Measurements from ENCODE around the gene PALLD. TPM values are rescaled to one million over a fixed set of nuclear protein-coding genes. Genes with fewer than 3 reads are reported as not detected.
A peak's percentile ranks its signal among the peaks of the same experiment; 100 is the strongest.
"Not testable (repeated sequence)": the region's sequence is repeated elsewhere in the genome, so short reads cannot be mapped to it uniquely, and the experiment has no call there.

PALLD gene
- total and polyA plus RNA-seq, 7 donors: 40.7 to 1,991 (median 1,233) TPM

DNA sequence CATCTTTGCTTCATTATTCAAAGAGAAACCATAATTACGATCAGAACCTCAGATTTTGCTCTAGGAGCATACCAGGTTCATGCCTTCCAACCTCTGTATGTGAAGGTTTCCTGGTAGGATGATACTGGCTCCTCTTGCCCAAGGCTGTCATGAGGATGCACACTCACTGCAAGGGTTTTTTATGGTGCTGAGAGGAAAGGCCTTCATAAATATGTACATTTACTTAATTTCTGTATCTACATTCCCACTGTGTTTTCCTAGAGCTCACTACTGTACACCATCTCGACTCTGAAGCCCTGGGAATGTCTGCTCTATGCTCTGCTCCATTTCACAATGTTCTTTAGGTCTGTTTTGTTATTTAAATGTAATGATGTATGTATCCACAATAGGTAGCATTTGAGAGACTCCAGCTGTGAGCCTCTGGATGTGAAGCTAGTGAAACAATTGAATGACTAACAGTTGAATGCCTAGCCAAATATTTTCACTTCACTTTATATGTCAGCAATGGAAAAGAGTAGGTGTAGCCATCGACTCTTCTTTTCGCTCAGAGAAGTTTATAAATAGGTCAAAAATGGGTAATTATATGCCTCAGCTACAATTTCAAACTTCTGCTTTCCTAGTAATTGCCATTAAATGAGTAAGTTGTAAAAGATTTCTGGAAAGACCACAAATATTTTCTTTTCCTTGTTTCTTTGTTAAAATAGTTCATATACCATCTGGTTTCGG lies 228.0 kb downstream of the PALLD start:
- no peaks in the 10 kb centered on the region for H3K36me3 ChIP-seq
- intact Hi-C loops (cut with DNase I): no loop called here
- DNase-seq: no peak
- H3K27me3 ChIP-seq: no peaks in the 10 kb centered on the region
- no peak overlapping the region for H3K4me3 ChIP-seq
- TF ChIP-seq, protein P1, sequence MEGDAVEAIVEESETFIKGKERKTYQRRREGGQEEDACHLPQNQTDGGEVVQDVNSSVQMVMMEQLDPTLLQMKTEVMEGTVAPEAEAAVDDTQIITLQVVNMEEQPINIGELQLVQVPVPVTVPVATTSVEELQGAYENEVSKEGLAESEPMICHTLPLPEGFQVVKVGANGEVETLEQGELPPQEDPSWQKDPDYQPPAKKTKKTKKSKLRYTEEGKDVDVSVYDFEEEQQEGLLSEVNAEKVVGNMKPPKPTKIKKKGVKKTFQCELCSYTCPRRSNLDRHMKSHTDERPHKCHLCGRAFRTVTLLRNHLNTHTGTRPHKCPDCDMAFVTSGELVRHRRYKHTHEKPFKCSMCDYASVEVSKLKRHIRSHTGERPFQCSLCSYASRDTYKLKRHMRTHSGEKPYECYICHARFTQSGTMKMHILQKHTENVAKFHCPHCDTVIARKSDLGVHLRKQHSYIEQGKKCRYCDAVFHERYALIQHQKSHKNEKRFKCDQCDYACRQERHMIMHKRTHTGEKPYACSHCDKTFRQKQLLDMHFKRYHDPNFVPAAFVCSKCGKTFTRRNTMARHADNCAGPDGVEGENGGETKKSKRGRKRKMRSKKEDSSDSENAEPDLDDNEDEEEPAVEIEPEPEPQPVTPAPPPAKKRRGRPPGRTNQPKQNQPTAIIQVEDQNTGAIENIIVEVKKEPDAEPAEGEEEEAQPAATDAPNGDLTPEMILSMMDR (IDR thresholded peaks at IDR 0.05): no peak
- no peak for TF ChIP-seq EP300 (IDR thresholded peaks at IDR 0.05)
- no peak for TF ChIP-seq POLR2A (IDR thresholded peaks at IDR 0.05)
- TF ChIP-seq POLR2AphosphoS5 (IDR thresholded peaks at IDR 0.05): no peak
- H3K4me1 ChIP-seq: peaks cover 0 to 20% (median 13%) of the 10 kb centered on the region in 4 donors
- no peak overlapping the region for H3K27ac ChIP-seq
- H3K9me3 ChIP-seq: no peaks in the 10 kb centered on the region
- 77 to 87% methylated on average over 5 of the region's 5 CpGs for WGBS, 2 donors

DNA sequence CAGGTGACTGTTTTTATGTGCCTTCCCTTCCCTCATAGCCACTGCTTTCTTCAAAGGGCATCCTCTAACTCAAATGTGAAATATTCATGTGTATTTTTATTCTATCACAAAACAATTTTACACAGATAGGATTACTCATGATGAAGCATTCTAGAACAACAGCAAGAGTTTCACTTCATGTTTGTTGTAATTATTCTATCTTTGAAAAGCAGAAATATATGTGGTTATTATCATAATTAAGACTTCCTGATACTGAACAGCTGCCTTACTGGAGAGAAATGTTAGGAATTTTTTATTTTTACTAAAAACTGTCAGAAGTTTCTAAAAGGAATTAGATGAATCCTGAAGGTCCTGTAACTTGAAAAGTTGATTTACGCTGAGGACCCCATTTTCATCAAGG lies 229.1 kb downstream of the PALLD start:
- no peak overlapping the region for H3K4me3 ChIP-seq
- peaks cover 0 to 26% (median 18%) of the 10 kb centered on the region in 4 donors for H3K4me1 ChIP-seq
- no peaks in the 10 kb centered on the region for H3K36me3 ChIP-seq
- DNase-seq: no peak
- no peaks in the 10 kb centered on the region for H3K9me3 ChIP-seq
- intact Hi-C loops (cut with DNase I): no loop called here
- 92 to 100% methylated on average over 1 of the region's 1 CpG for WGBS, 2 donors
- H3K27me3 ChIP-seq: no peaks in the 10 kb centered on the region
- TF ChIP-seq POLR2AphosphoS5 (IDR thresholded peaks at IDR 0.05) (no peak), EP300 (IDR thresholded peaks at IDR 0.05) (no peak), POLR2A (IDR thresholded peaks at IDR 0.05) (no peak)
- TF ChIP-seq, protein P1 (IDR thresholded peaks at IDR 0.05): no peak
- H3K27ac ChIP-seq: no peak overlapping the region

DNA sequence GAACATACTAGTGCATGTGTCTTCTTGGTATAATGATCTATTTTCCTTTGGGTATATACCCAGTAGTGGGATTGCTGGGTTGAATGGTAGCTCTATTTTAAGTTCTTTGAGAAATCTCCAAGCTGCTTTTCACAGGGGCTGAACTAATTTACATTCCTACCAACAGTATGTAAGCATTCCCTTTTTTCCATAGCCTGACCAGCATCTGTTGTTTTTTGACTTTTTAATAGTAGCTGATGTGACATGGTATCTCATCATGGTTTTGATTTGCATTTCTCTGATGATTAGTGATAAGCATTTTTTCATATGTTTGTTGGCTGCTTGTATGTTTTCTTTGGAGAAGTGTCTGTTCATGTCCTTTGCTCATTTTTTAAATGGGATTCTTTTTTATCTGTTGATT lies 230.3 kb downstream of the PALLD start:
- H3K36me3 ChIP-seq; H3K9me3 ChIP-seq; H3K4me3 ChIP-seq; H3K27me3 ChIP-seq; intact Hi-C loops (cut with DNase I); DNase-seq; H3K27ac ChIP-seq: not testable (repeated sequence)
- peaks cover 0 to 26% (median 17%) of the 10 kb centered on the region in 4 donors for H3K4me1 ChIP-seq

DNA sequence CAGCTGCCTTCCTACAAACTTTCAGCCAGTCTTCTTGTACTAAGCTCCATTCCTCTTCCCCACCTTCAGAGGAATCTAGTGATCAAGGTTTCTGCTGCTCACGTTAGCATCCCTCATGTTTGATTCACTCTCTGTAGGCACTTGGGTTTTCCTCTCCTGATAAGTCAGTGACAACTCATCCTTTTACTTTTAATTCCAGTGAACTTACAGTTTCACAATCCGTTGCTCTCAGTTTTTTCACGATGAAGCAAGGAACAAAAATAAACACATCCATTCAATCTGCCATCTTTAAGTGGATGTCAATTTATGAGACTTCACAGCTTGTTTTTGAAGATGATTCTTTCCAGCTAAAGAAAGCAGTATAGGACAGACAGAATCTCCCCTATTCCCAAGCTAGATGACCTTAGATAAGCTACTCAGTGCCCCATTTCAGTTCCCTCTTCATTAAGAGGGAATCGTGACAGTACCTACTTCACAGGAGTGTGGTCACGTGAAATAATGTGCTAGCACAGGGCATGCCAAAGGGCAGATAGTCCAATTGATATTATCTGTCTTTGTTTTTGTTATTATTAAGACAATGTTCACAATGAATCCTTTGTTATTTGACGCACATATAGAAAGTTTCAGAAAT lies 234.3 kb downstream of the PALLD start:
- 77 to 85% methylated on average over 6 of the region's 6 CpGs for WGBS, 2 donors
- H3K9me3 ChIP-seq: no peaks in the 10 kb centered on the region
- intact Hi-C loops (cut with DNase I): no loop called here
- H3K36me3 ChIP-seq: no peaks in the 10 kb centered on the region
- peaks cover 0 to 26% (median 14%) of the 10 kb centered on the region in 4 donors for H3K4me1 ChIP-seq
- H3K27ac ChIP-seq: peak overlapping the region in 1 of 4 donors; percentile 14
- no peaks in the 10 kb centered on the region for H3K27me3 ChIP-seq
- DNase-seq: no peak
- H3K4me3 ChIP-seq: no peak overlapping the region
- TF ChIP-seq POLR2AphosphoS5 (IDR thresholded peaks at IDR 0.05) (peak in 3 of 4 donors; percentile 43 to 74 (median 66)), EP300 (IDR thresholded peaks at IDR 0.05) (no peak)

DNA sequence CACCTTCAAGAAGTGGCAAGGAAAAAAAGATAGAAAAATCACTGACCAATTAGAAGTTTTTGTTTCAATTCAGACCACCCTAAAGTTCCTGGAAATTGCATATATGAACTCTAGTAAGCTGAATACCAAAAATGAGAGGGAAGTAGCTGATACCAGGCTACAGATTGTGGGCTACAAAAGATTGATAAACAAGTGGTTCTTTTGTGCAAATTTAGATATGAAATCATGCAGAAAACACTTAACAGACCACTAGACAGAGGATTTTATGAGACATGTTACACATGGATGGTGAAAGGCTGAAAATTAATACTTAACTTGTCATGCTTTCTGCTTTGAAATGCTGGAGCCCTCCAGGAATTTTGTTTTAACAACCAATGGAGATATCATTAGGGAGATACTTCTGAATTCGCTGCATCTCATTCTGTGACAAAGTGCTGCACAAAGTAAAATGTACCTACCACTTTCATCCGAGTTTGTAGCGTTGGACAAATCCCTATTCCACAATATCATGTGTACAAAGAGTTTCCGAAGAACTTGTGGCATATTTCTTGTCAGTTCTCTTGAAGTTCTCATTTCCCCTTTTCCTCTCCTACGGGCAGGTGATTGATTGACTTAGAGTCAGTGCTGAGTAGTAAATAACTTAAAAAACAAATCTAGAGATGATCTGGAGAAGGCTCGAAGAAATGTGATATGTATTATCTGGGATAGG lies 235.0 kb downstream of the PALLD start:
- no peak for DNase-seq
- intact Hi-C loops (cut with DNase I): no loop called here
- Histone ChIP-seq H3K36me3 (no peaks in the 10 kb centered on the region), H3K27ac (no peak overlapping the region), H3K4me3 (no peak overlapping the region), H3K9me3 (no peaks in the 10 kb centered on the region), H3K27me3 (no peaks in the 10 kb centered on the region), H3K4me1 (peaks cover 0 to 26% (median 14%) of the 10 kb centered on the region in 4 donors)
- TF ChIP-seq, protein P1 (IDR thresholded peaks at IDR 0.05): no peak
- TF ChIP-seq POLR2AphosphoS5 (IDR thresholded peaks at IDR 0.05): no peak
- no peak for TF ChIP-seq POLR2A (IDR thresholded peaks at IDR 0.05)
- no peak for TF ChIP-seq EP300 (IDR thresholded peaks at IDR 0.05)
- 77 to 89% methylated on average over 6 of the region's 6 CpGs for WGBS, 2 donors

Measured in sigmoid colon (tissue), 7 donors.